ENCODE data around the gene ANXA1. TPM values are rescaled to one million over a fixed set of nuclear protein-coding genes. Genes with fewer than 3 reads are reported as not detected.

The ANXA1 gene
- total RNA-seq, 1 experiment from 2014 or later, result 2.1 TPM

DNA sequence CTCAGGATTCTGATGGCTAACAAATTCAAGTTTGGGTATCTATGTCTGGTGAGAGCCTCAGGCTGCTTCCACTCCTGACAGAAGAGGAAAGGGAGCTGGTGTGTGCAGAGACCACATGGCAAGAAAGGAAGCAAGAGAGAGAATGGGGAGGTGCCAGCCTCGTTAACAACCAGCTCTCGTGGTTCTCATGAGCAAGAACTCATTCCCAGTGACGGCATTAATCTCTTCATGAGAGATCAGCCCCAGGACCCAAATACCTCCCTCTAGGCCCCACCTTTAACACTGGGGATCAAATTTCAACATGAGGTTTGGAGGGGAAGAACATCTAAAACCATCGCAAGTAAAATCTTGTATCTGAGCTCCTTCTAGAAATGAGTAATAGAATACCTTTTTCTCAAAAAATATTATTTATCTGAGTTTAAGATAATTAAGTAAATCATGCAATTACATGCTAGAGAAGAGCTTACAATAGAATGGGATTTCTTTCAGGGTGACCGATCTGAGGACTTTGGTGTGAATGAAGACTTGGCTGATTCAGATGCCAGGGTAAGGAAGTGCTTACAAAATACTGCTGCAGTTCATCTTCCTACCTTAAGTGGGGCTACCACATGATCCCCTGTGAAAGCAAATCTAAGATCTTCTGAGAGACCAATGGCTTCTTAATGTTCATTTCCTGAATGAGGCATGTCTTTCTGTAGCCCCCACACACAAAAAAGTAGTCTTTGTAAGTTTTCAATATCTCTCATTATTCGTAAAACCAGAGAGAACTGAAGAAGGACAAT, 11.5 kb downstream of the ANXA1 start:
- ChIA-PET POLR2A (no interaction called here), CTCF (interaction anchor here (0.7 kb wide), 1 partner anchor 56 kb away, joined by 4 read pairs; no protein-coding TSS in a partner anchor)
- no peak overlapping the region for H3K27ac Mint-ChIP-seq
- no peak overlapping the region for H3K4me3 Mint-ChIP-seq
- H3K9me3 Mint-ChIP-seq, result no peaks in the 10 kb centered on the region
- DNase-seq (ENCODE audit: low spot score), result no peak
- TF ChIP-seq, protein P1, sequence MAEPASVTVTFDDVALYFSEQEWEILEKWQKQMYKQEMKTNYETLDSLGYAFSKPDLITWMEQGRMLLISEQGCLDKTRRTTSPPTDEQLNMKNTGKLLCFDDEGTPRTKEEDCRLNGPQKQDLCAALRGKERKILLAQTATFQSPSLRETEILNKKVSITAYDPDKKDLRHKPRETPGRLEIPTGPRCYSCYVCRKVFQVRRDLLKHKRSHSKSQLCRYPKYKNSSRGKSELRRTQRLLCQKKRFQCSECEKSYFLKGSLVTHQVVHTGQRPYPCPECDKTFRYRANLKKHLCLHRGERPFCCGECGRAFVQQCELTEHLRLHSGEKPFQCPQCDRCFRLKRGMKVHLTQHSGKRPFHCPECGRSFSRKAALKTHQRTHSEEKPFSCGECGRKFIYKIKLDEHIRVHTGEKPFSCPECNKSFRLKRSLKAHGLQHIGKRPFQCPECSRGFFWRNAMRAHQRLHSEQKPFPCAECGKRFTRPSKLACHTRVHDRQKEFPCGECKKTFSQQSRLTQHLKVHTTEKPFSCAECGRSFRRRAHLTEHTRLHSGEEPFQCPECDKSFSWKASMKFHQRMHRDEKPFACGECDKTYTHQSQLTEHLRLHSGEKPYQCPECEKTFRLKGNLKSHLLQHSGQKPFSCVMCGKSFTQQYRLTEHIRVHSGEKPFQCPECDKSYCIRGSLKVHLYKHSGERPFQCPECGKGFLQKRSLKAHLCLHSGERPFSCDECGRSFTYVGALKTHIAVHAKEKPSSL (CRISPR knock-in tag; conservative IDR thresholded peaks at IDR 0.05), result no peak
- TF ChIP-seq, protein P2, sequence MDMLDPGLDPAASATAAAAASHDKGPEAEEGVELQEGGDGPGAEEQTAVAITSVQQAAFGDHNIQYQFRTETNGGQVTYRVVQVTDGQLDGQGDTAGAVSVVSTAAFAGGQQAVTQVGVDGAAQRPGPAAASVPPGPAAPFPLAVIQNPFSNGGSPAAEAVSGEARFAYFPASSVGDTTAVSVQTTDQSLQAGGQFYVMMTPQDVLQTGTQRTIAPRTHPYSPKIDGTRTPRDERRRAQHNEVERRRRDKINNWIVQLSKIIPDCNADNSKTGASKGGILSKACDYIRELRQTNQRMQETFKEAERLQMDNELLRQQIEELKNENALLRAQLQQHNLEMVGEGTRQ (CRISPR knock-in tag; IDR thresholded peaks at IDR 0.05), result no peak
- TF ChIP-seq, protein P3, sequence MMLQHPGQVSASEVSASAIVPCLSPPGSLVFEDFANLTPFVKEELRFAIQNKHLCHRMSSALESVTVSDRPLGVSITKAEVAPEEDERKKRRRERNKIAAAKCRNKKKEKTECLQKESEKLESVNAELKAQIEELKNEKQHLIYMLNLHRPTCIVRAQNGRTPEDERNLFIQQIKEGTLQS (CRISPR knock-in tag; conservative IDR thresholded peaks at IDR 0.05), result no peak
- TF ChIP-seq, protein P4, sequence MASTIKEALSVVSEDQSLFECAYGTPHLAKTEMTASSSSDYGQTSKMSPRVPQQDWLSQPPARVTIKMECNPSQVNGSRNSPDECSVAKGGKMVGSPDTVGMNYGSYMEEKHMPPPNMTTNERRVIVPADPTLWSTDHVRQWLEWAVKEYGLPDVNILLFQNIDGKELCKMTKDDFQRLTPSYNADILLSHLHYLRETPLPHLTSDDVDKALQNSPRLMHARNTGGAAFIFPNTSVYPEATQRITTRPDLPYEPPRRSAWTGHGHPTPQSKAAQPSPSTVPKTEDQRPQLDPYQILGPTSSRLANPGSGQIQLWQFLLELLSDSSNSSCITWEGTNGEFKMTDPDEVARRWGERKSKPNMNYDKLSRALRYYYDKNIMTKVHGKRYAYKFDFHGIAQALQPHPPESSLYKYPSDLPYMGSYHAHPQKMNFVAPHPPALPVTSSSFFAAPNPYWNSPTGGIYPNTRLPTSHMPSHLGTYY (CRISPR knock-in tag; IDR thresholded peaks at IDR 0.05), result no peak
- TF ChIP-seq, protein P5, sequence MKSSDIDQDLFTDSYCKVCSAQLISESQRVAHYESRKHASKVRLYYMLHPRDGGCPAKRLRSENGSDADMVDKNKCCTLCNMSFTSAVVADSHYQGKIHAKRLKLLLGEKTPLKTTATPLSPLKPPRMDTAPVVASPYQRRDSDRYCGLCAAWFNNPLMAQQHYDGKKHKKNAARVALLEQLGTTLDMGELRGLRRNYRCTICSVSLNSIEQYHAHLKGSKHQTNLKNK (CRISPR knock-in tag; IDR thresholded peaks at IDR 0.05), result no peak
- H3K4me1 Mint-ChIP-seq, result peaks cover 32% of the 10 kb centered on the region
- H3K27me3 Mint-ChIP-seq (ENCODE audit: low read depth), result no peaks in the 10 kb centered on the region
- no peaks in the 10 kb centered on the region for H3K36me3 Mint-ChIP-seq
- peak; percentile 86 for ATAC-seq

DNA sequence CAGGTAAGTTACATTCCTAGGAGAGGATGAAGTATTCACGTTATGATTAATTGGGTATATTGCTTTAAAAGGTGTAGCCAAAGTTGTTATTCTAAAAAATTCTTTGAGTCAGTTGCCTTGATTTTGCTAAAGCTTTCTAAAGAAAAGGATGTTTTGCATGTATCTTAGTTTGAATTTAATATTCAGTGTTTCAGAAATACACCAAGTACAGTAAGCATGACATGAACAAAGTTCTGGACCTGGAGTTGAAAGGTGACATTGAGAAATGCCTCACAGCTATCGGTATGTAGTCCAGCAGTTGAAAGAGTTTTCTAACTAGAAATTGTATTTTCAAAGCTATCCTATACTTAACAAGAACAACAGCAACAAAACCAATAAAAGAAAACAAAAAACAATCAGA, 14.2 kb downstream of the ANXA1 start:
- peaks cover 13% of the 10 kb centered on the region for H3K4me1 Mint-ChIP-seq
- no peak for ATAC-seq
- H3K4me3 Mint-ChIP-seq, result no peak overlapping the region
- POLR2A ChIA-PET, result interaction anchor here (0.6 kb wide), 1 partner anchor 46 kb away, joined by 4 read pairs; no protein-coding TSS in a partner anchor
- CTCF ChIA-PET, result interaction anchor here (1.3 kb wide), 1 partner anchor 143 kb away, joined by 3 read pairs; no protein-coding TSS in a partner anchor
- H3K9me3 Mint-ChIP-seq, result no peaks in the 10 kb centered on the region
- H3K36me3 Mint-ChIP-seq, result no peaks in the 10 kb centered on the region
- no peak for TF ChIP-seq SOX15 (CRISPR knock-in tag; IDR thresholded peaks at IDR 0.05)
- TF ChIP-seq FOXP1 (CRISPR knock-in tag; IDR thresholded peaks at IDR 0.05; ENCODE audit: borderline replicate concordance), result no peak
- TF ChIP-seq TEAD4 (CRISPR knock-in tag; IDR thresholded peaks at IDR 0.05), result no peak
- TF ChIP-seq EMX1 (CRISPR knock-in tag; IDR thresholded peaks at IDR 0.05), result no peak
- no peak for TF ChIP-seq IRF2 (CRISPR knock-in tag; IDR thresholded peaks at IDR 0.05; ENCODE audit: borderline replicate concordance, low read depth)
- no peak for TF ChIP-seq KAT7 (CRISPR knock-in tag; IDR thresholded peaks at IDR 0.05; ENCODE audit: borderline replicate concordance)
- no peak for DNase-seq (ENCODE audit: low spot score)
- no peak overlapping the region for H3K27ac Mint-ChIP-seq
- no peaks in the 10 kb centered on the region for H3K27me3 Mint-ChIP-seq (ENCODE audit: low read depth)

DNA sequence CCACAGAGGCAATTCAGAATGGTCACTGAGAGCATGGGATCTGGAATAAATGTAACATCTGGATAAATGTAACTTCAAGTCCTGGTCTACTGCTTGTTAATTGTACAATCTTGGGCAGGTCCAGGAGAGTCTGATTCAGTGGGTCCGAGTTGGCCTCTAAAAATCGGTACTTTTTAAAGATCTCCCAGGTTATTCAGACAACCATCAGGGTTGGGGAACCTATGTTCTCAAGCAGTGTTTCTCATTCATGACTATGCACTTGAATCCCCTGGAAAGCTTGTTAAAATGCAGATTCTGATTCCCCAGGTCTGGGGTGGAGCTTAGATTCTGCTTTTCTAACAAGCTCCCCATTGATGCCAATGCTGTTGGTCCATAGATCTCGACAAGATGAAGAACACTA, 14.8 kb downstream of the ANXA1 start:
- CTCF ChIA-PET, result interaction anchor here (1.3 kb wide), 1 partner anchor 144 kb away, joined by 3 read pairs; no protein-coding TSS in a partner anchor
- no peaks in the 10 kb centered on the region for H3K36me3 Mint-ChIP-seq
- no peak overlapping the region for H3K27ac Mint-ChIP-seq
- TF ChIP-seq, protein P5 (CRISPR knock-in tag; IDR thresholded peaks at IDR 0.05), result no peak
- TF ChIP-seq OVOL2 (CRISPR knock-in tag; IDR thresholded peaks at IDR 0.05; ENCODE audit: borderline replicate concordance), result no peak
- TF ChIP-seq RELA (CRISPR knock-in tag; IDR thresholded peaks at IDR 0.05; ENCODE audit: borderline replicate concordance), result no peak
- no peak for TF ChIP-seq TP53 (CRISPR knock-in tag; IDR thresholded peaks at IDR 0.05)
- TF ChIP-seq JAZF1 (CRISPR knock-in tag; IDR thresholded peaks at IDR 0.05), result no peak
- TF ChIP-seq TEAD4 (CRISPR knock-in tag; IDR thresholded peaks at IDR 0.05), result no peak
- TF ChIP-seq NFYB (CRISPR knock-in tag; conservative IDR thresholded peaks at IDR 0.05; ENCODE audit: low read depth), result no peak
- no peak for TF ChIP-seq GTF2I (CRISPR knock-in tag; conservative IDR thresholded peaks at IDR 0.05)
- H3K9me3 Mint-ChIP-seq, result no peaks in the 10 kb centered on the region
- DNase-seq (ENCODE audit: low spot score) (no peak), ATAC-seq (no peak)
- peaks cover 13% of the 10 kb centered on the region for H3K4me1 Mint-ChIP-seq
- no peaks in the 10 kb centered on the region for H3K27me3 Mint-ChIP-seq (ENCODE audit: low read depth)
- H3K4me3 Mint-ChIP-seq, result no peak overlapping the region
- POLR2A ChIA-PET, result interaction anchor here (0.6 kb wide), 1 partner anchor 47 kb away, joined by 4 read pairs; no protein-coding TSS in a partner anchor
